GM19328 (cell line): ENCODE data around the gene TTLL13.
"Not testable (repeated sequence)": the region's sequence is repeated elsewhere in the genome, so short reads cannot be mapped to it uniquely, and the experiment has no call there.

Source experiments
- ATAC-seq: cut with Tn5 transposase; IDR thresholded peaks from one replicate; pipeline ENCODE4 v1.9.1; 2021; ENCODE audit warnings: mild to moderate bottlenecking, moderate library complexity; ENCODE audit not compliant: unreplicated experiment

The TTLL13 gene

GRCh38 chr15:90234096-90234988 lies 15.0 kb upstream of the TTLL13 start, which contains the start of gene GDPGP1:
GDPGP1 (plus strand) TSS chr15:90234209; CDS start chr15:90240909, 6,700 bp downstream.
- ATAC-seq = peak; percentile 71

DNA sequence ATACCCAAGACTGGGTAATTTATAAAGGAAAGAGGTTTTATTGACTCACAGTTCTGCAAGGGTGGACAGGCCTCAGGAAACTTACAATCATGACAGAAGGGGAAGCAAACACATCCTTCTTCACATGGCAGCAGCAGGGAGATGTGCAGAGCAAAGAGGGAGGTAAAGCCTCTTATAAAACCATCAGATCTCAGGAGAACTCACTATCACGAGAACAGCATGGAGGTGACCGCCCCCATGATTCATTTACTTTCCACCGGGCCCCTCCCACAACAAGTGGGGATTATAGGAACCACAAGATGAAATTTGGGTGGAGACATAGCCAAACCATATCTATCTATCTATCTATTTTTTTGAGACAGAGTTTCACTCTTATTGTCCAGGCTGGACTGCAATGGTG lies 10.0 kb upstream of the TTLL13 start:
- ATAC-seq = no peak

DNA sequence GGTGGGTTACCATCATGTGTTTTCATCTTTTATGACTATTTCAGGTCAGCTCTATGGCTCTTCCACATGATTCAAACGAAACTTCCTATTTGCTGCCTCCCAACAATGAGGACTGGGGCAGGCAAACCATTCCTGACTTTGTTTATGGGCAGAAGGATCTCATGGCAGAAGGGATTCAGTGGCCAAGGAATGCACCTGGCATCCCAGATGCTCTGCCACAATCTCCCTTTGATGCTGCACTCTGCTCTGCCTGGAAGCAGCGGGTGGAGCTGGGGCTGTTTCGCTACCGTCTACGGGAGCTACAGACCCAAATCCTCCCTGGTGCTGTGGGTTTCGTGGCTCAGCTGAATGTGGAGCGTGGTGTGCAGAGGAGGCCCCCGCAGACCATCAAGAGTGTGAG lies 8.5 kb upstream of the TTLL13 start:
- ATAC-seq = no peak

DNA sequence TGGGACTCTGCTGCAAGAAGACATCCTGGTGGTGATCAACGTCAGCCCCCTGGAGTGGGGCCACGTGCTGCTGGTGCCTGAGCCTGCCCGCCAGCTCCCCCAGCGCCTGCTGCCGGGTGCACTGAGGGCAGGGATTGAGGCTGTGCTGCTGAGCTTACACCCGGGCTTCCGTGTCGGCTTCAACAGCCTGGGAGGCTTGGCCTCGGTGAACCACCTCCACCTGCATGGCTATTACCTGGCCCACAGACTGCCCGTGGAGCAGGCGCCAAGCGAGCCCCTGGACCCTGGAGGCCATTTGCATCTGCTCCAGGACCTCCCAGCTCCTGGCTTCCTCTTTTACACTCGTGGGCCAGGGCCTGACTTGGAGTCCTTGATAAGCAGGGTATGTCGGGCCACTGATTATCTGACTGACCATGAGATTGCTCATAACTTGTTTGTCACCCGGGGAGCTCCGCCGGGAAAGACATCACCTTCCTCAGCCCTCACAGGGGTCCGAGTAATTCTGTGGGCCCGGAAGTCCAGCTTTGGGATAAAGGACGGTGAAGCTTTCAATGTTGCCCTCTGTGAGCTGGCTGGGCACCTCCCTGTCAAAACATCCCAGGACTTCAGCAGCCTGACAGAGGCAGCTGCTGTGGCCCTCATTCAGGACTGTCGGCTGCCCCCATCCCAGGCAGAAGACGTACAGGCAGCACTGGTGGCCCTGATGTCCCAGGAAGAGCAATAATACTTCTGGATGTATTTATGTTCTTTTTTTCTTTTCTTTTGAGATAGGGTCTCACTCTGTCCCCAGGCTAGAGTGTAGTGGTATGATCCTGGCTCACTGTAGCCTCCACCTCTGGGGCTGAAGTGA lies 7.8 kb upstream of the TTLL13 start:
- ATAC-seq = no peak

GRCh38 chr15:90243943-90244639 lies 5.3 kb upstream of the TTLL13 start:
- ATAC-seq = no peak

GRCh38 chr15:90248789-90249202 lies 560 bp upstream of the TTLL13 start:
- ATAC-seq = no peak

- no peak for ATAC-seq
These were observed 8.4 kb downstream of the TTLL13 start for GRCh38 chr15:90257776-90258175.

GRCh38 chr15:90259524-90259923 lies 10.2 kb downstream of the TTLL13 start:
- ATAC-seq = peak; percentile 52

DNA sequence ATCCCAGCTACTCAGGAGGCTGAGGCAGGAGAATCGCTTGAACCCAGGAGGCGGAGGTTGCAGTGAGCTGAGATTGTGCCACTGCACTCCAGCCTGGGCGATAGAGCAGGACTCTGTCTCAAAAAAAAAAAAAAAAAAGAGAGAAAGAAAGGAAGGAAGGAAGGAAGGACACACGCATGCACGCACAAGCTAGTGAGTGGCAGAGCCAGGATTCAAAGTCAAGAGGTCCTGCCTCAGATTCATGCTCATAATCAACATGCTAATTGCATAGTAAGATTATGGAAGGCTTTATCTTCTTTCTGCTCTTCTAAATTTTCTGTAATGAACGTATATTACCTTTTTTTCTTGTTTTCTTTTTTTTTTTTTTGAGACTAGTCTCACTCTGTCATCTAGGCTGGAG lies 11.4 kb downstream of the TTLL13 start:
- ATAC-seq = not testable (repeated sequence)

DNA sequence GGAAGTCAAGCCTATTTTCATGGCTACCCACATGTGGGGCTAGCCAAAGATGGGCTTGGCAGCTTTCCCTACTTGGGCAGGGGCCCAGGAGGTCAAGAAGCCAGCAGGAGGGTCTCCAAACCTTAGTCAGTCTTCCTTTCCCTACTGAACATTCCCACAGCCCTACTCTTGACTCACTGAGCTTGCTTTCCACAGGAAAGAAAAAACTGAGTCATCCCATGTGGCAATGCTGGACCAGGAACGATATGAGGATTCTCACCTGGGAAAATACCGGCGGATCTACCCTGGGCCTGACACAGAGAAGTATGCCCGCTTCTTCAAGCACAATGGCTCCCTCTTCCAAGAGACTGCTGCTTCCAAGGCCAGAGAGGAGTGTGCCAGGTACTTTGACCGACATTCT lies 12.5 kb downstream of the TTLL13 start:
- ATAC-seq = no peak

DNA sequence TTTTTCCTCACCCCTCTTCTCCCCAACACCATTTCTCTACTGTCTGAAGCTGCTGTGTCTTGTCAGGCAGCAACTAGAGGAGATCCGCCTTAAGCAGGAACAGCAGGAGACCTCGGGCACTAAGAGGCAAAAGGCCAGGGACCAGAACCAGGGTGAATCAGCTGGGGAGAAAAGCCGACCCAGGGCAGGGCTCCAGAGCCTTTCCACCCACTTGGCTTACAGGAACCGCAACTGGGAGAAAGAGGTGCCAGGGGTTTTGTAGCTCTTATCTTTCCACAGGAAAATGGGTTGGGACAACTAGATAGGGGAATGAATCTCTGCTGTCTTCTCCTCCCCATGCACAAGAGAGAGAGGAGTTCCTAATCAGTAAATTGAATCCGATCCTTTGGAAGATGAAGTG lies 13.1 kb downstream of the TTLL13 start:
- ATAC-seq = no peak

DNA sequence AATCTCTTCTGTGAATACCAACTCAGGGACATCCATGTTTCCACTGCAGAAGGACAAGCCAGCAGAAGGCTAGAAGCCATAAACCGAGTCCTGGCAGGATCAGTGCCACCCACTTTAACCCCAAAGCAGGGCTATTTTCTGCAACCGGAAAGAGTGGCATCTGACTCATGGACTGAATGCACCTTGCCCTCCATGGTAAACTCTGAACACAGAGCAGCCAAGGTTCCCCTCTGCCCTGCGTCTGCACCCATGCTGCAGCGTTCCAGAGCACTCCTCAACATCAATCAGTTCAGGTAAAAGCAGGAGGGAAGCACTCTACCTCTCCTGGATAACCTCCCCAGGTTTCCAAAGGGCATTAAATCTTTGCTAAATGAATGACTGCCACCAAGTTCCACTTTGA lies 15.3 kb downstream of the TTLL13 start:
- no peak for ATAC-seq

DNA sequence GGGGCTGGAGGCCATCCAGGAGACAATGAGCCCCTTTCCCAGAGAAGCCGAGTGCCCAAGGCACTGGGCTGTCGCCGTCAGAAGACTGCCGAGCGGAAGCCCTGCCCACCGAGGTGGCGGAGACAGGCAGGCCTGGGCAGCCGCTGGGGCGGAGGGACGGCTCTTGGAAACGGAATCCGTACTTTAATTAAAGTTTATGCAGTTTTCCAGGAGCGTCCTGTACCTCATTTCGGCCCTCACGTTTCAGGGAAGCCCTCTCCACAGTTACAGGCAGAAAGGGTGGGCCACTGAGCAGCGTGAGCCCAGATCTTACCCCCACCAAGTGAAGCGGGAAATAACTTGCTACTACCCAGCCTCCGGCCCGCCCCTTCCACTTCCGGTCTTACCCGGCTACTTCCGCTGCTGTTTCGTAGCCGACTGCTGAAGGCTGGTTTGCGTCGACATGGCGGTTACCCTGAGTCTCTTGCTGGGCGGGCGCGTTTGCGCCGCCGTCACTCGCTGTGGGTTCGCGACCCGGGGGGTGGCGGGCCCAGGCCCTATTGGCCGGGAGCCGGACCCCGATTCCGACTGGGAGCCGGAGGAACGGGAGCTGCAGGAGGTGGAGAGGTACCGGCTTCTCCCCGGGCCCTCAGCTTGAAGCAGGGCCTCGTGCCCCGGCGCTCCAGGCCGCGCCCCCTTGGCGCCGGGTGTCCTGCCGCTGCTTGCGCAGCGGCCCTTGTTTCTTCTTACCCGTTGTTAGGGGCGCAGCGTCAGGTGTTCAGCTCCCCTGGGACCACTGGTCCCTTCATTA lies 16.1 kb downstream of the TTLL13 start, which contains the start of gene NGRN:
TSS of gene NGRN (plus strand) at position 402 of the 790 bp plus-strand sequence. CDS start at position 443, 41 bp downstream.
- peak; percentile 90 for ATAC-seq

GRCh38 chr15:90266061-90266431 lies 16.7 kb downstream of the TTLL13 start:
- ATAC-seq = no peak

- ATAC-seq = no peak
These were observed 17.1 kb downstream of the TTLL13 start for GRCh38 chr15:90266485-90266884.

- ATAC-seq = no peak
These were observed 19.1 kb downstream of the TTLL13 start for GRCh38 chr15:90268415-90268814.

DNA sequence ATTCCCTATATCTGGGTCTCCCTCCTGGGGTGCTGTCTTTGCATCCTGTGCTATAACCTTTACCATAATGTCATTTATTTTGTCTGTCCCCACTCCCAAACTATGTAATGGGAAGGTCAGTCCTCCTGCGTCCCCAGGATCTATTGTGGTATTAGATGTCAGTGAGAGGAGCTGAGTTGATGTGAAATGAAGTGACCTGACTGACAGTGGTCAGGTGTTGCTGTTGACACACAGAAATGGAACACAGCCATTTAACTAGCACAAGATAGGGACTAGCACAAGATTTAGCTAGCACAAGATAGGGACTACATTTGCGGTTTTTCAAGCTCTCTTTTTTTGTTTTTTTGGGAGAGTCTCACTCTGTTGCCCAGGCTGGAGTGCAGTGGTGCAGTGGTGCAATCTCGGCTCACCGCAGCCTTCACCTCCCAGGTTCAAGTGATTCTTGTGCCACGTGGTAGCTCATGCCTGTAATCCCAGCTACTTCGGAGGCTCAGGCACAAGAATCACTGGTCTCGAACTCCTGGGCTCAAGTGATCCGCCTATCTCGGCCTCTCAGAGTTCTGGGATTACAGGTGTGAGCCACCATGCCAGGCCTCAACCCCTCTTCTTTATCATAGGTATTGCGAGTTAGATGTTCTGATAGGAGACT lies 21.3 kb downstream of the TTLL13 start:
- no peak for ATAC-seq

DNA sequence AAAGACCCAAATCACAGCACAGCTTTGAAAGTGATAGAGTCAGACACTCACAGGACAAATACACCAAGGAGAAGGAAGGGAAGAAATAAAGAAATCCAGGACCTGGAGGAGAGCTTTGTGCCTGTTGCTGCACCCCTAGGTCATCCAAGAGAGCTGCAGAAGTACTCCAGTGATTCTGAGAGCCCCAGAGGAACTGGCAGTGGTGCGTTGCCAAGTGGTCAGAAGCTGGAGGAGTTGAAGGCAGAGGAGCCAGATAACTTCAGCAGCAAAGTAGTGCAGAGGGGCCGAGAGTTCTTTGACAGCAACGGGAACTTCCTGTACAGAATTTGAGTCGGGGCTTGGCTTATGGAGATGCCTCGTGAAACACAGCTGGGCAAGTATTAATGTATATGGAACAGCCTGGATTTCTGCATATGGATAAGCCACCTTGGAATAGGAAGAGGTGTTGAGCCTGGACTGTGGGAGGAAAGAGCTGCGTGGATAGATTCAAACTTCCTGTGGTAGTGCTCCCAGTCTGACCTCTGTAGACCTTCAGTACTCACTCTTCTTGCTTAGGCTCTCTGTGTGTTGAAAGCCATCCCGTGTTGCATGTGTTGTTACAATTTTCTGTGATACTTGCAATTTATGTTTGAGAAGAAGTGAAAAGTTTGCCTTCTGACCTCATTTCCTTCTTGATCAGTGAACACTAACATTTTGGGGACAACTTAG lies 22.3 kb downstream of the TTLL13 start:
- ATAC-seq = no peak

GRCh38 chr15:90278467-90278866 lies 29.1 kb downstream of the TTLL13 start:
- not testable (repeated sequence) for ATAC-seq
